GM18526 (cell line): ENCODE results near the gene DUSP3.
A peak's percentile ranks its signal among the peaks of the same experiment; 100 is the strongest.

Source experiments
- POLR2A ChIP-seq: IDR thresholded peaks from 3 replicates; pipeline ENCODE4 v1.6.1; 2011; ENCODE audit not compliant: insufficient read length; ENCODE audit errors: extremely low read depth

DUSP3 gene

GRCh38 chr17:43778337-43779144 lies at the start of gene DUSP3:
DUSP3 (minus strand) TSS chr17:43778977; CDS start chr17:43778924, 53 bp downstream.
- peak; percentile 59 for TF ChIP-seq POLR2A

DNA sequence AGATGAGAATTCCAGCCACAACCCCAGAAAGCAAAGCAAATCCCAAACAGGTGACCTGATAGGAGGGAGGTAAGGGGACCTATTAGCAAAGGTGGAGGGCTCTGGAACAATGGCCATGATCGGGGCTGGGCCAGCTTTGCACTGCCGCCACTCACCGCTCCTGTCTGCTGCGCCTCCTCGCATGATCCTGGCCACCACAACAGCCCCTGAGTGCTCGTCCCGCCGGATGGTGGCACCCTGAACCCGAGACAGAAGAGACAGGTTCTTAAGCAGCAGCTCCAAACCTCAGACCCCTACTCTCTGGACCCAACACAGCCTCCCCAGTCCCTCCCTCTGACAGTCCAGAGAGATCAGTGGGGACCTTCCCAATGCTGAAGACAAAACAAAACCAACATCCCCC lies 48.8 kb upstream of the DUSP3 start:
- TF ChIP-seq POLR2A = no peak

GRCh38 chr17:43826206-43826605 lies 47.4 kb upstream of the DUSP3 start:
- no peak for TF ChIP-seq POLR2A

DNA sequence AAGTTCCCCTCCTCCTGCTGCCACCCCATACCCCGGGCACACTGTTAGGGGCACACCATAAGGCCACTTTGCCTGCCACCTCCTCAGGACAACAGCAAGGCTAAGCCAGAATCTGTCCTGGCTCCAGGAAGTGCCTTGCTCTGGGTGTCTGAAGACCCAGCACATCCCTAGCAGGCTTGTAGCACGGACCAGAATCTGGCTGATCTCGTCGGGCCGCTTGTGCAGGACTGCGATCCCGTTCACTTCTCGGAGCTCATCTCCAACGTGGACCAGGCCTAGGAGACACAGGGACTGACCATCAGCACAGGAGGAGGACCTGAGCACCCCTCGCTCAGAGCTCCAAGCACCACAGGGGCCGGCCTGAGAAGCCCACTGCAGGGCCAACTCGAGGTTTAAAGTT lies 46.8 kb upstream of the DUSP3 start:
- TF ChIP-seq POLR2A = no peak

- TF ChIP-seq POLR2A = no peak
Observed at GRCh38 chr17:43823350-43824084, 44.7 kb upstream of the DUSP3 start.

GRCh38 chr17:43822570-43823190 lies 43.9 kb upstream of the DUSP3 start:
- TF ChIP-seq POLR2A = no peak

DNA sequence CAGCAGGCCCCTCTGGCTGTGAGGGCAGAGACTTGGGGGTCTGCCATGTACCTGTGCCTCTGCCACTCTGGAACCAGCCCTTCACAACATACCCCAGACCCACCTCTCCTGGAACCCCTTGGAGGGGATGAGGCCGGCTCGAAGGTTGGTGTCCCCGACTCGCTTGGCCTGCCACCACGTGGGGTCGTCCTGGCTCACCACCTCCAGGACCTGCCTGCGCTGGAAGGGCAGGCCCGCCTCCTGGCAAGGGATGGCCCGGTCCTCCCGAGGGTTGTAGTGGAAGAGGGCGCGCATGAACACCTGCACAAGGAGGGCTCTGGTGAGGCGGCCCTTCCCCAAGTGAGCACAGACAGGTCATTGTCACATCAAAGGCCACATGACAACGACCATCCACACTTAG lies 42.0 kb upstream of the DUSP3 start:
- TF ChIP-seq POLR2A = no peak

DNA sequence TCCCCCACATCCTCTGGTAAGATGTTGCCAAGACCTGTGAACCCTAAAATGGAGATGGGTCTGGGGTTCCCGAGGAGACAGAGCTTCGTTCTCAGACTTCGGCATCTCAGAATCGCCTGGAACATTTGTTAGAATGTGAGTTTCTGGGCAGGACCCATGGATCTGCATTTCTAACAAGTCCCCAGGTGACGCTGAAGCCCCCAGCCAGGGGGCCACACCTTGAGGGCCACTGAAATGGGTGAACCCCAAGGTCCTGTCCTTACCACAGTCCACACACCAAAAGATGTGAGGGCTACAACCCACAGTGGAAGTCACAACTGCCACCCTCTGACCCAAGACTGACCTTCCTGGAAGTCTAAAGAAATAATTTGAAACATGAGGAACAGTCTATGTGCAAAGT lies 40.2 kb upstream of the DUSP3 start:
- TF ChIP-seq POLR2A = no peak

DNA sequence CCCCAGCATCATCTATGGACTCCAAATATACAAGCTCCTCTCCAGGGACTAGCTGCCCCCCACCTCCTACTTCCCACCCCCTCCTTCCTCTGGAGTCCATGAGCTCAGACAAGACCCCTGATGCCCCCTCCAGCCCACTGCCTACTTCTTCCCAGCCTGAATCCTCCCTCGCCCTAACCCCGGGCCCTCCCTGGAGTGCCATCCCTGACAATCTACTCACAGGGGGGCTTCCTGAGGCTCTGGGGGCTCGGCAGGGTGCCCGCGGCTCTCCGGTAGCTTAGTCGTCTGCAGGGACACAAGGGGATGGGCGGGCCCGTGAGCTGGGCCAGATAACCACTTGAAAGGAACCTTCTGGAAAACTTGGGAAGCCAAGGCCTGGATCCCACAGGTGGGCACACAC lies 39.0 kb upstream of the DUSP3 start:
- no peak for TF ChIP-seq POLR2A

DNA sequence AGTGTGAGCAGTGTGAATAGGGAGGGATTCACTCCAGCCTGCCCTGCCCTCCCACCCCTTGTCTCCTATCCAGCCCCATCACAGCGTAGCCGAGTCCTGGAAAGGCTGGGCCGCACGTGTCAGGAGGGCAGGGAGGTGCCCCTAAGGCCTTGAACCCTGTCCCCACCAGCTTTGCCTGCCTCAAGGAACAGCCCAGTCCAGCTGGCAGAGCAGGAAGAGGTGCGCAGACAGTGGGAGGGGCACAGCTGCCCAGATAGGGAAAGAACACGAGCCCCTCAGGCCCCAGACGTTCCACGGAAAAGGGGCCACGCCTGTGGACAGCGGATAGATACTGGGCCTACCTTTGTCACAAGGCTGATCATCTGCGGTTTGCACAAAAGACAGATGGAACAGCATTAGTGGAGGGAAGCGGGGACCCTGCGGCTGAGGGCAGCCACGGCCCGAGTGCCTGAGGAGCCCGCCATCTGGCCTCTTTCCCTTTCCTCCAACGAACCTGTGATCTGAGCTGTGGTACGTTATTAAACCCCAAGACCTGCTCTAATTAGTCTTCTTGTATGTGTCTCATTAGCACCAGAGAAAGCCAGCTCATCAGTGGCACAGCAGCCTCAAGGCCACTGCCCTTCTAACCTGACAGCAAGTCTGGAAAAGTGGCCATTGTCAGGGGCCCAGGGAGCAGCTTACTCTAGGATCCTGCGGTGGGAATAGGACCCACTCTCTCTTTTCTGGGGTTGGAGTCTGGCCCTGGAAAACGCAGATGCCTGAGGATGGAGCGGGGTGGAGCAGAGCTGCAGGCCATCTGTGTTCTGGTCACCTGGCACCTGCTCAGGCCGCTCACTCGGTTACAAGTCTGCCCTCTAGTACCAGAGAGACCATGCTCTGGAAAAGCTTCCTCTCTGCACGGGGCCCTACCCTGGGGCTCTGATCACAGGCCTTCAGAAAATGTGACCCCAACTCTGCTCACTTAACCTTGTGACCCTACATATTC lies 37.9 kb upstream of the DUSP3 start:
- TF ChIP-seq POLR2A = no peak

DNA sequence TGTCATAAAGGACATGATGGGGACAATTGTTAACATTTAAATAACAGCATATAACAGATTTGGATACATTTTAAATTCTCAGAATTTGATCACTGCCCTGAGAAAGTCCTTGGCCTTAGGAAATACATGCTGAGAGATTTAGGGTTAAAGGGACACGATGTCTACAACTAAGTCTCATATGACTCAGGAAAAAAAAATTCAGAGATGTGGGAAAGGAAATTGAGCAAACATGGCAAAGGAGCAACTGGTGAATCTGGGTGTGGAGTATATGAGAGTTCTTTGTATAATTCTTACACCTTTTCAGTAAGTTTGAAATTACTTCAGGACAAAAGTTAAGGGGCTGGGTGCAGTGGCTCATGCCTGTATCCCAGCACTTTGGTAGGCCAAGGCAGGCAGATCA lies 35.9 kb upstream of the DUSP3 start:
- no peak for TF ChIP-seq POLR2A

GRCh38 chr17:43814026-43814425 lies 35.2 kb upstream of the DUSP3 start:
- no peak for TF ChIP-seq POLR2A

DNA sequence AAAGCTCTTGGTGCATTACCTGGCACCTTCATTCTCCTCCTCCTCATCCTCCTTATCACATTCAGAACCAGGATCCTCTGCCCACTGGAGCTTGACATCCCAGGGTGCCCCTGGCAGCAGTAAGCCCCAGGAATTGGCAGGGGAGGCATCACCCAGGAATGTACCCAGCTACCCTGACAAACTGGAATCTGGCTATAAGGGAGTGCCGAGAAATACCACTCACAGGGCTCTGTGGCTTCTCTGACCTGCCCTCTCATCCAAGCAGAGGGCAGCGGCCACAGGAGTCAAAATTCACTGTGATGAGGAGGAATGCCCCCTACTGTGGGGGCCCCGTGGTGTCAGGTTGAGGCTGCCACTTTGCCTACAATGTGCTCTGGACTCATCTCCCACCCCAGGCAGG lies 34.6 kb upstream of the DUSP3 start:
- no peak for TF ChIP-seq POLR2A

DNA sequence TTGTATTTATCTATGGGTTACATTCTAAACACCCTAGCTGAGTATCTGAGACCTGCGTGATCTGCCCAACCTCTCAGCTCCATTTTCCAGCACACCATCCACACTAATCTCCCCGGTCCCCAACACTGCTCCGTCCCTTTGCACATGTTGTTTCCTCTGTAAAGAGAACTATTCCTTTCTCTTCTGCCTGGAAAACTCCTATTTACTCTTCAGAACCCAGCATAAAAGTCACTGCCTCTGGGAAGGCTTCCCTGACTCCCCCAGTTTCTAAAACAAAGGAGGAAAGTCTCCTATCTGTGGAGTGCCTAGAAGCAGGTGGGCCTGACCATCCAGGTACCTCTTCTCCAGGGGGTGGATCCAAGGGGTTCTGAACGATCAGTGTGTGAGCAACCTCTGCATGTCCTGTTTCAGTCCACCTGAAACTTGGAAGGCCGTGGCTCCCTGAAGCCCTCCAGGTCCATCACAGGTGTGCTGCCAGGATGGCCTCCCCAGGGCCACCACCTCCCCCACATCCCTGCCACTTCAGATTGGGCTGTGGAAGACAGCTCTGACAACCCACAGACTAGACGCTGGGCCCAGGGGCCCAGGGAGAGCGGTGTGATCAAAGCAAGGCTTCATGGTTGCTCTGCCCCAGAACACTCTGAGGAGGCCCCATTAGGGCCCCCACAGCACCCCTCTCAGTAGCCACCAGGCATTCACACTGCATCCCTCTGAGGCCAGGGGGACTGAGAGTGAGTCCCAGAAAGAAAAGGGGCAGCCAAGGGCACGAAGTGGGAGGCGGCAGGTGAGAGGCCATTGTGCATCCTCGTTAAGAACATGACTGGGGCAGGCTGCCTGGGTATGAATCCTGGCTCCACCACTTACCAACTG lies 33.9 kb upstream of the DUSP3 start:
- no peak for TF ChIP-seq POLR2A
